GM19463 (cell line): ENCODE measurements around the gene CYB5R2.

Source experiments
- ATAC-seq: cut with Tn5 transposase; IDR thresholded peaks from one replicate; pipeline ENCODE4 v1.9.1; 2021; ENCODE audit warnings: mild to moderate bottlenecking, moderate library complexity; ENCODE audit not compliant: unreplicated experiment

CYB5R2 gene

GRCh38 chr11:7638710-7639642 lies 34.3 kb downstream of the CYB5R2 start:
- peak; percentile 78 for ATAC-seq

DNA sequence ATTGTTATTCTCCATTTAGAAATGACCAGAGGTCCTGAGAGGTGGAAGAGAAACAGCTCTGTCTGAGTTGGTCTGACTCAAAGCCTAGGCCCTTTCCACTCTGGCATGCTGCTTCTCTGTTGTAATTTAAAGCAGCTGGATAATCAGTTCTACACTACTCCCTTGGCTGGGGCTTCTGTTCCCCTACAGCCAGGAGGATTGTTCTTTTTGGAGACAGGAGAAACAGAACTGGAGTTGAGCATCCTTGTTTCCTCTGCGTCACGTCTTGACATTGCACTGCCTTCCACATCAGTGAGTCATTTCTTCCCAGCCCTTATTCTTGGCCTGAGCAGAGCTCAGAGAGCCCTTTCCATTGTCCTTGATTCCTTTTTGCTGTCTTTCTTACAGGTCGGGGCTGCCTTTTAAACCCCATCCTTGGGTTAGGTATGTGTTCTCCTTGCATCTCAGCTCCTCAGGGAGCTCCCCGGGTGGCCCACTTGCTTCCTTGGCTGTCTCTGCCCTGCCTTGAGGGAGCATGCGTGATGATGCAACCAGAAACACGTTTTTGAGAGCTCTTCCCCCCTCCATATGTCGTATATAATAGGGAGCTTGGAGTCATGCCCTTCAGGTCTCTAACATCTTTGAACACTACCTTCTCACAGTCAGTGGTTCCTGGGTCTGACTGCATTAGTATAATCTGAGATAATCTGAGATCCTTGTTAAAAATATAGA lies 35.7 kb downstream of the CYB5R2 start:
- no peak for ATAC-seq

DNA sequence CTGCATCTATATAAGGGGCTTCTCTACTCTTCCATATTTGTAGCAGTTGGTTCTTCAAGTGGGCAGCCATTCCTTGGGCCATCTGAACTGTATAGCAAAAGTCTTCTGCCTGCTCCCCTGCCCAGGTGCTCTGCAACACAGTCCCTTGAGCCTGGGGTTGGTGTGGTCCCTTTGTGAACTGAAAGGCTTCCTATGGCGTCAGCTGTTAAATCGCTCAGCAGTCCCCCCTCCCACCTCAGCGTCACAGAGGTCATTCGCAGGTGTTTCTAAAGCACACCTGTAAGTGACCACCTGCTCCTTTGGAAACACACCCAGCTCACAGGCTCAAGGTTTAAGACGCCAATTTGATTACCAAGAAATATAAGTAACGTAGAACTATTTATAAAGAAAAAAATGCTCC lies 37.0 kb downstream of the CYB5R2 start:
- ATAC-seq, result no peak

DNA sequence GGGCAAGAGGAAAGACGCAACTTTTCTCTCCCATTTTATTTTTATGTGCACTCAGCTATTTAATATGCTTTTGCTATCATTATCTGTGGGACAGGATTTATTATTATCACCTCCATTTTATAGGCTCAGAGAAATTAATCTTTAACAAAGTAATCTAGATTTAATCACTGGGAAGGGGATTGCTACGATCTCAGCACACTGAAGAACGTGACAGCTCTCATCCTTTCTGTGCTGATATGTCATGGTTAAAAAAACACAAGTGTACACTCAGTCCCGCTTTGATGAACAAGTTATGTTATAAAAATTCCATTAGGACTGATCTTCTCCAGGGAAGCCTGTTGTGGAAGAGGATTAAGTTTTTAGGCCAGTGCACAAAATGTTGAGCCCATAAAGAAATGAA lies 37.6 kb downstream of the CYB5R2 start:
- no peak for ATAC-seq

- ATAC-seq, result no peak
Measured at GRCh38 chr11:7635137-7635536, 38.2 kb downstream of the CYB5R2 start.

- no peak for ATAC-seq
Measured at GRCh38 chr11:7632211-7632610, 41.1 kb downstream of the CYB5R2 start.

DNA sequence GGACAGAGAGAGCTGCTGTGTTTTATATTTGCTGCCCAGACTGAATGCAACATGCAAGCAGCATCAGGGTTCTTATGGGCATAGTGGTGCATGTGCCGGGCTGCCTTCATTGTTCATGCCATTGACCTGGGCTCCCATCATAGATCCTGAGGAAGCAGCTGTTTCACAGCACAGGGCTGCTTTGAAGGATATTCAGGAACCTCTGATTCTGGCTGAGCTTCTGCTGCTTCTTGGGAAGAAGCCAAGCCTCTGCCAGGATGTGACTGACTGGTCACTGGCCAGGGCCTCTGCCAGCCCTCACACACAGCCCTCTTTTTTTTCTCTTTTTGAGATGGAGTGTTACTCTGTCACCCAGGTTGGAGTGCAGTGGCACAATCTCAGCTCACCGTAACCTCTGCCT lies 43.3 kb downstream of the CYB5R2 start:
- ATAC-seq, result no peak

GRCh38 chr11:7628660-7629059 lies 44.6 kb downstream of the CYB5R2 start:
- ATAC-seq, result no peak

GRCh38 chr11:7622721-7623120 lies 50.6 kb downstream of the CYB5R2 start:
- ATAC-seq, result no peak

GRCh38 chr11:7621554-7621953 lies 51.7 kb downstream of the CYB5R2 start:
- ATAC-seq, result no peak

DNA sequence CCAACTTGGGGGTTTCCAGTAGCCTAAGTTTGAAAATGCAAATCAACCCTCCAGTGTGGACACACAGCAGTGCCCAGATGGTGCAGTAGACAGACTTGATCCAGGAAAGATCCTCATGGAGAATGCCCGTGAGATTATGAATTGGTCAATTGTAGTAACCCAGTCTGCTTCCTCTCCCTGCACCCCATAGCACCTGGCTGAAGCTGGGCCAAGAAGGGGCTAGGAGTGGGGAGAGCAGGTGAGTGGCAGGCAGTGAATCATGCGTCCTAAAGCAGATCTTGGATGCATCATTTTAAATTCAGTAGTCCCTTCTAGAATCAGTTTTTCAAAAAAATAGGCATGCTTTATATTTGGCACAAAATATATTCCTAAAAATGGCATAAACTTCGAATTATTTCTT lies 52.2 kb downstream of the CYB5R2 start:
- ATAC-seq, result no peak

- ATAC-seq, result no peak
Measured at GRCh38 chr11:7619322-7619721, 54.0 kb downstream of the CYB5R2 start.

DNA sequence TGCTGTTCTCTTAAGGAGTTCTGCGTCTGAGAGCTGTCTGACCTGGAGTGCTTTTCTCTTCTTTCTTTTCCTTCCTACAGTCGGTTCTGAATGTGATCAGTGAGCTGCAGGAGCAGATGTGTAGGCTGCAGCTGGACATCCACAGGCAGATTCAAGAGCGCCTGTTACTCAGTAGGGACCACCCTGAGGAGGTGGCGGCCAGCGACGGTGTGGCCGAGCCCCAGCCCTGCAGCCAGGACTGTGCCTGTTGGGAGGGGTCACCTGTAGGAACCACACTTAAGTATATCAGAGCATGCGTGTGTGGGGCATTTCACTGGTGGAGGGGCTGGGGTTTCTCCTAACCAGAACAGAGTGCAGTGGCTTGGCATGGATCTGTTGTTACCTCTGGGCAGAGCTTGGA lies 56.3 kb downstream of the CYB5R2 start:
- ATAC-seq, result no peak
